ENCODE data around the gene ARMCX2.

ARMCX2 gene

DNA sequence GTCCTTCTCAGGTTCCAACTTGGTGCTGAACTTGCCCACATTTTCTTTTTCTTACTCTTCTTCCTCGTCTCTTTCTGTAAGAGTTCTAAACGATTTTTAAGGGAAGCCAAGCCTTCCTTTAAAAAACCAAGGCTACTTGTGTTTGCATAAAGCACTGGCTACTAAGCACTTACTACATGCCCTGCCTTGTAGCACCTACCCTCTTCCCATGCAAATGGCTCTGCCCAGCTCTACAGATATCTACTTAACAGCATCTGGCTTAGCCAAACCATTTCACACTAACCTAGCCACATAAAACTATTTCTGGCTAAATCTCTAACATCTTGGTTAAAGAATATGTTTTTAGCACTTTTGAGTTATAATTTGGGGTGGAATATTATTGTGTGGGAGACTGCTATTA lies 26.9 kb upstream of the ARMCX2 start:
- no peak for ATAC-seq
- TF ChIP-seq ZFP3 (CRISPR knock-in tag; IDR thresholded peaks at IDR 0.05) (no peak), TOX (CRISPR knock-in tag; IDR thresholded peaks at IDR 0.05; ENCODE audit: borderline replicate concordance) (no peak)
- TF ChIP-seq, protein P1, sequence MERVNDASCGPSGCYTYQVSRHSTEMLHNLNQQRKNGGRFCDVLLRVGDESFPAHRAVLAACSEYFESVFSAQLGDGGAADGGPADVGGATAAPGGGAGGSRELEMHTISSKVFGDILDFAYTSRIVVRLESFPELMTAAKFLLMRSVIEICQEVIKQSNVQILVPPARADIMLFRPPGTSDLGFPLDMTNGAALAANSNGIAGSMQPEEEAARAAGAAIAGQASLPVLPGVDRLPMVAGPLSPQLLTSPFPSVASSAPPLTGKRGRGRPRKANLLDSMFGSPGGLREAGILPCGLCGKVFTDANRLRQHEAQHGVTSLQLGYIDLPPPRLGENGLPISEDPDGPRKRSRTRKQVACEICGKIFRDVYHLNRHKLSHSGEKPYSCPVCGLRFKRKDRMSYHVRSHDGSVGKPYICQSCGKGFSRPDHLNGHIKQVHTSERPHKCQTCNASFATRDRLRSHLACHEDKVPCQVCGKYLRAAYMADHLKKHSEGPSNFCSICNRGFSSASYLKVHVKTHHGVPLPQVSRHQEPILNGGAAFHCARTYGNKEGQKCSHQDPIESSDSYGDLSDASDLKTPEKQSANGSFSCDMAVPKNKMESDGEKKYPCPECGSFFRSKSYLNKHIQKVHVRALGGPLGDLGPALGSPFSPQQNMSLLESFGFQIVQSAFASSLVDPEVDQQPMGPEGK (CRISPR knock-in tag; IDR thresholded peaks at IDR 0.05; ENCODE audit: borderline replicate concordance), result no peak

DNA sequence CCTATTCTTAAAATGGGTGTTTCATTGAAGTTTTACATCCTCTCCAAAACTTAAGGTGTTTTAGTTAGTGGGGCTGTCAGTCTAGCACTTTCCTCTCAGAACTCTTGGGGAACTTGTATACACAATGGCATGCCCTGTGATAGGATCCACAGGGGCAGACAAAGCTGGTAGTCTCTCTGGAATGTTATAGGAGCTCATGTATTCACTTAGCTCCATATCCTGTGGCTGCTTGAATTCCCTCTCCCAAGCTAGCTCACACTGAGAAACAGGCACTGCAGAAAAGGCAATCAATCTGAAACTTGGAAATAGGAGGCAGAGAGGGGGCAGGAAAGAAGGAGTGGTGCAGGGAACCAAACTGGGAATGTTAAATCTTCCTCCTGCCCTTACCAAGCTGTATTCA lies 26.3 kb upstream of the ARMCX2 start:
- TF ChIP-seq ZC3H10 (CRISPR knock-in tag; IDR thresholded peaks at IDR 0.05), result no peak
- TF ChIP-seq CSDC2 (CRISPR knock-in tag; IDR thresholded peaks at IDR 0.05), result no peak
- TF ChIP-seq ZFP30 (CRISPR knock-in tag; IDR thresholded peaks at IDR 0.05), result no peak
- TF ChIP-seq TCF4 (CRISPR knock-in tag; IDR thresholded peaks at IDR 0.05; ENCODE audit: borderline replicate concordance), result no peak
- TF ChIP-seq GLIS3 (CRISPR knock-in tag; IDR thresholded peaks at IDR 0.05), result no peak
- TF ChIP-seq ARNTL (CRISPR knock-in tag; IDR thresholded peaks at IDR 0.05; ENCODE audit: borderline replicate concordance, low read depth), result no peak
- no peak for TF ChIP-seq TOX (CRISPR knock-in tag; IDR thresholded peaks at IDR 0.05; ENCODE audit: borderline replicate concordance)
- TF ChIP-seq ZNF8 (CRISPR knock-in tag; IDR thresholded peaks at IDR 0.05), result no peak
- no peak for TF ChIP-seq ISL1 (CRISPR knock-in tag; IDR thresholded peaks at IDR 0.05)
- TF ChIP-seq SNAI2 (CRISPR knock-in tag; IDR thresholded peaks at IDR 0.05), result no peak
- TF ChIP-seq, protein P2, sequence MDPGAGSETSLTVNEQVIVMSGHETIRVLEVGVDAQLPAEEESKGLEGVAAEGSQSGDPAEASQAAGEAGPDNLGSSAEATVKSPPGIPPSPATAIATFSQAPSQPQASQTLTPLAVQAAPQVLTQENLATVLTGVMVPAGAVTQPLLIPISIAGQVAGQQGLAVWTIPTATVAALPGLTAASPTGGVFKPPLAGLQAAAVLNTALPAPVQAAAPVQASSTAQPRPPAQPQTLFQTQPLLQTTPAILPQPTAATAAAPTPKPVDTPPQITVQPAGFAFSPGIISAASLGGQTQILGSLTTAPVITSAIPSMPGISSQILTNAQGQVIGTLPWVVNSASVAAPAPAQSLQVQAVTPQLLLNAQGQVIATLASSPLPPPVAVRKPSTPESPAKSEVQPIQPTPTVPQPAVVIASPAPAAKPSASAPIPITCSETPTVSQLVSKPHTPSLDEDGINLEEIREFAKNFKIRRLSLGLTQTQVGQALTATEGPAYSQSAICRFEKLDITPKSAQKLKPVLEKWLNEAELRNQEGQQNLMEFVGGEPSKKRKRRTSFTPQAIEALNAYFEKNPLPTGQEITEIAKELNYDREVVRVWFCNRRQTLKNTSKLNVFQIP (CRISPR knock-in tag; IDR thresholded peaks at IDR 0.05; ENCODE audit: borderline replicate concordance, low read depth), result no peak
- no peak for TF ChIP-seq ZFP3 (CRISPR knock-in tag; IDR thresholded peaks at IDR 0.05)
- no peak for TF ChIP-seq RARB (CRISPR knock-in tag; IDR thresholded peaks at IDR 0.05)
- TF ChIP-seq ZNF565 (CRISPR knock-in tag; conservative IDR thresholded peaks at IDR 0.05; ENCODE audit: low read depth), result no peak
- TF ChIP-seq, protein P3, sequence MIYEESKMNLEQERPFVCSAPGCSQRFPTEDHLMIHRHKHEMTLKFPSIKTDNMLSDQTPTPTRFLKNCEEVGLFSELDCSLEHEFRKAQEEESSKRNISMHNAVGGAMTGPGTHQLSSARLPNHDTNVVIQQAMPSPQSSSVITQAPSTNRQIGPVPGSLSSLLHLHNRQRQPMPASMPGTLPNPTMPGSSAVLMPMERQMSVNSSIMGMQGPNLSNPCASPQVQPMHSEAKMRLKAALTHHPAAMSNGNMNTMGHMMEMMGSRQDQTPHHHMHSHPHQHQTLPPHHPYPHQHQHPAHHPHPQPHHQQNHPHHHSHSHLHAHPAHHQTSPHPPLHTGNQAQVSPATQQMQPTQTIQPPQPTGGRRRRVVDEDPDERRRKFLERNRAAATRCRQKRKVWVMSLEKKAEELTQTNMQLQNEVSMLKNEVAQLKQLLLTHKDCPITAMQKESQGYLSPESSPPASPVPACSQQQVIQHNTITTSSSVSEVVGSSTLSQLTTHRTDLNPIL (CRISPR knock-in tag; IDR thresholded peaks at IDR 0.05; ENCODE audit: low read depth), result no peak
- TF ChIP-seq OSR1 (CRISPR knock-in tag; IDR thresholded peaks at IDR 0.05), result no peak
- ATAC-seq, result no peak

DNA sequence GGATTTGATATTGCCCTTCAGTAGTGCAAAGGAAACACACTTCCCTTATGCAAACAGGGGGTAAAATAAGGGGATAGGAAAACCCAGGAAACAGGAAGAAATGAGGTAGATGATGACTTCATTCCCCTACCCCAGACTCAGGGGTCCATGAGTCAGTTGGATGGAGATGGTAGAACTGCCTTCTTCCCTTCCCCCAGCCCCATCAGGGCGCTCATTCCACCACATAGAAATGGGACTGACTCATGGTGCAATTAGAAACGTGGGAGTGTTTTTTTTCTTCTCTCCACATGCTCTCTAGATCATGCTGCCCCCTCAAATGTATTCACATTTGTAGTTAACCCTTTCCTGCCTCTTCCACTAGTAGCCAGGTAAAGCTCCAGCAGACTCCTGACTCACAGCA lies 23.1 kb upstream of the ARMCX2 start:
- ATAC-seq, result no peak
- TF ChIP-seq ZNF565 (CRISPR knock-in tag; conservative IDR thresholded peaks at IDR 0.05; ENCODE audit: low read depth) (no peak), ARNTL (CRISPR knock-in tag; IDR thresholded peaks at IDR 0.05; ENCODE audit: borderline replicate concordance, low read depth) (no peak), ZC3H10 (CRISPR knock-in tag; IDR thresholded peaks at IDR 0.05) (no peak), ZNF70 (CRISPR knock-in tag; IDR thresholded peaks at IDR 0.05) (no peak), PPARA (CRISPR knock-in tag; IDR thresholded peaks at IDR 0.05; ENCODE audit: borderline replicate concordance) (no peak), RARB (CRISPR knock-in tag; IDR thresholded peaks at IDR 0.05) (no peak), TCF4 (CRISPR knock-in tag; IDR thresholded peaks at IDR 0.05; ENCODE audit: borderline replicate concordance) (no peak), CSDC2 (CRISPR knock-in tag; IDR thresholded peaks at IDR 0.05) (no peak)
- TF ChIP-seq, protein P1 (CRISPR knock-in tag; IDR thresholded peaks at IDR 0.05; ENCODE audit: borderline replicate concordance), result no peak
- TF ChIP-seq, protein P4, sequence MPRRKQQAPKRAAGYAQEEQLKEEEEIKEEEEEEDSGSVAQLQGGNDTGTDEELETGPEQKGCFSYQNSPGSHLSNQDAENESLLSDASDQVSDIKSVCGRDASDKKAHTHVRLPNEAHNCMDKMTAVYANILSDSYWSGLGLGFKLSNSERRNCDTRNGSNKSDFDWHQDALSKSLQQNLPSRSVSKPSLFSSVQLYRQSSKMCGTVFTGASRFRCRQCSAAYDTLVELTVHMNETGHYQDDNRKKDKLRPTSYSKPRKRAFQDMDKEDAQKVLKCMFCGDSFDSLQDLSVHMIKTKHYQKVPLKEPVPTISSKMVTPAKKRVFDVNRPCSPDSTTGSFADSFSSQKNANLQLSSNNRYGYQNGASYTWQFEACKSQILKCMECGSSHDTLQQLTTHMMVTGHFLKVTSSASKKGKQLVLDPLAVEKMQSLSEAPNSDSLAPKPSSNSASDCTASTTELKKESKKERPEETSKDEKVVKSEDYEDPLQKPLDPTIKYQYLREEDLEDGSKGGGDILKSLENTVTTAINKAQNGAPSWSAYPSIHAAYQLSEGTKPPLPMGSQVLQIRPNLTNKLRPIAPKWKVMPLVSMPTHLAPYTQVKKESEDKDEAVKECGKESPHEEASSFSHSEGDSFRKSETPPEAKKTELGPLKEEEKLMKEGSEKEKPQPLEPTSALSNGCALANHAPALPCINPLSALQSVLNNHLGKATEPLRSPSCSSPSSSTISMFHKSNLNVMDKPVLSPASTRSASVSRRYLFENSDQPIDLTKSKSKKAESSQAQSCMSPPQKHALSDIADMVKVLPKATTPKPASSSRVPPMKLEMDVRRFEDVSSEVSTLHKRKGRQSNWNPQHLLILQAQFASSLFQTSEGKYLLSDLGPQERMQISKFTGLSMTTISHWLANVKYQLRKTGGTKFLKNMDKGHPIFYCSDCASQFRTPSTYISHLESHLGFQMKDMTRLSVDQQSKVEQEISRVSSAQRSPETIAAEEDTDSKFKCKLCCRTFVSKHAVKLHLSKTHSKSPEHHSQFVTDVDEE (CRISPR knock-in tag; IDR thresholded peaks at IDR 0.05), result no peak

Data from SK-N-SH treated with all-trans-retinoic acid at 6 μM for 48 hours (cell line).